T-cell (primary cell): ENCODE data around the gene FUCA1. TPM values are rescaled to one million over a fixed set of nuclear protein-coding genes. Genes with fewer than 3 reads are reported as not detected.

Experiments used
- ATAC-seq, 4 experiments: fragments of 200-7000 bp in 3 of 4; fragments of 150-1000 bp in 1 of 4; cut with Tn5 transposase; replicated peaks in 1 of 4; 1 replicate in 3 of 4; 2 replicates in 1 of 4; pipeline ENCODE4 v1.10.0; 2021; ENCODE audit warnings: moderate library complexity in 3 of 4, mild to moderate bottlenecking in 2 of 4, moderate number of reproducible peaks in 1 of 4
- CTCF ChIA-PET, 2 donors: fragments of 300-600 bp; sonication (Branson Sonifier 250); formaldehyde crosslinking; loops; one replicate each; lab custom pipeline; 2022; ENCODE audit warnings: antibody characterized with exemption in 2 of 2; lab: Charles Lee
- POLR2A ChIA-PET, 2 donors: fragments of 300-600 bp; sonication (Branson Sonifier 250); formaldehyde crosslinking; loops; one replicate each; lab custom pipeline; 2022; ENCODE audit warnings: antibody characterized with exemption in 2 of 2; lab: Charles Lee
- DNase-seq, 35 experiments: peaks; one replicate each; pipeline versions ENCODE4 v3.0.0 to v3.0.0-alpha.2; 2013 to 2023
- H3K27ac ChIP-seq: one replicate; pipeline ENCODE4 v1.5.1; 2013; ENCODE audit warnings: low read length
- H3K27me3 ChIP-seq, 2 experiments: replicated peaks in 1 of 2; 1 replicate in 1 of 2; 2 replicates in 1 of 2; pipeline versions ENCODE4 v1.6.1 to v1.7.0; 2013; ENCODE audit warnings: low read length in 1 of 2, mixed read lengths in 1 of 2; ENCODE audit not compliant: control insufficient read depth in 2 of 2, insufficient read depth in 2 of 2; ENCODE audit errors: extremely low read depth in 1 of 2
- H3K36me3 ChIP-seq, 2 donors: 1 replicate in 1 of 2; 2 replicates in 1 of 2; pipeline versions ENCODE4 v1.6.1 to v1.7.0; 2013; ENCODE audit warnings: low read length in 1 of 2; ENCODE audit not compliant: control insufficient read depth in 2 of 2, insufficient read depth in 1 of 2; ENCODE audit errors: extremely low read depth in 1 of 2
- H3K4me1 ChIP-seq, 2 experiments: 1 replicate in 1 of 2; 2 replicates in 1 of 2; pipeline versions ENCODE4 v1.6.1 to v1.7.0; 2013; ENCODE audit warnings: low read length in 2 of 2, mixed read lengths in 1 of 2; ENCODE audit not compliant: insufficient read depth in 2 of 2, control insufficient read depth in 1 of 2; ENCODE audit errors: extremely low read depth in 1 of 2
- H3K4me3 ChIP-seq, 2 donors: 1 replicate in 1 of 2; 2 replicates in 1 of 2; pipeline versions ENCODE4 v1.5.1 to v1.7.0; 2013; ENCODE audit warnings: mild to moderate bottlenecking in 2 of 2, low read length in 1 of 2, moderate library complexity in 1 of 2; ENCODE audit not compliant: control insufficient read depth in 1 of 2; ENCODE audit errors: extremely low read depth in 1 of 2
- H3K9me3 ChIP-seq: 2 replicates; pipeline ENCODE4 v1.7.0; 2013
- H3K27ac Mint-ChIP-seq, 2 donors: one replicate each; pipeline ENCODE4 v1.8.0; 2020 to 2021; ENCODE audit warnings: mild to moderate bottlenecking in 2 of 2, mixed read lengths in 2 of 2
- H3K27me3 Mint-ChIP-seq, 2 donors: one replicate each; pipeline ENCODE4 v1.8.0; 2021 to 2022; ENCODE audit warnings: mixed read lengths in 2 of 2
- H3K36me3 Mint-ChIP-seq: one replicate; pipeline ENCODE4 v1.8.0; 2021; ENCODE audit warnings: mixed read lengths
- H3K4me1 Mint-ChIP-seq, 3 donors: one replicate each; pipeline ENCODE4 v1.8.0; 2020 to 2022; ENCODE audit warnings: mixed read lengths in 3 of 3, mild to moderate bottlenecking in 1 of 3
- H3K4me3 Mint-ChIP-seq, 3 donors: one replicate each; pipeline ENCODE4 v1.8.0; 2020 to 2022; ENCODE audit warnings: mild to moderate bottlenecking in 3 of 3, mixed read lengths in 3 of 3, moderate library complexity in 3 of 3
- H3K9me3 Mint-ChIP-seq, 3 donors: one replicate each; pipeline ENCODE4 v1.8.0; 2020 to 2022; ENCODE audit warnings: mixed read lengths in 3 of 3
- WGBS: methylation state at CpG from one replicate; pipeline ENCODE4 v1.1.5; 2013; ENCODE audit warnings: missing lambda C conversion rate; ENCODE audit not compliant: insufficient coverage; 5-methylcytosine and 5-hydroxymethylcytosine counted together
- total RNA-seq, 35 experiments: library from RNA in 6 of 35; stranded (reverse) in 6 of 35; fragments of 120-200 nt in 1 of 35; gene quantifications; one replicate each; pipeline versions ENCODE4 v1.2.1 to v1.2.4 and lab custom pipeline; 2013 to 2026

The FUCA1 gene
- total RNA-seq, 5 donors from 2014 or later (not counting 1 experiment from before 2014, with no cell fraction given): 5.6 to 11.5 (median 10.7) TPM

GRCh38 chr1:23798662-23799142, 69.4 kb downstream of the FUCA1 start:
- H3K27me3 Mint-ChIP-seq: no peaks in the 10 kb centered on the region
- Histone ChIP-seq H3K4me1 (peaks cover 4 to 31% of the 10 kb centered on the region in 2 experiments), H3K9me3 (no peaks in the 10 kb centered on the region), H3K4me3 (no peak overlapping the region), H3K36me3 (peaks cover 6 to 20% of the 10 kb centered on the region in 2 donors), H3K27ac (no peak overlapping the region), H3K27me3 (no peaks in the 10 kb centered on the region)
- ATAC-seq: no peak
- H3K36me3 Mint-ChIP-seq: peaks cover 3% of the 10 kb centered on the region
- H3K27ac Mint-ChIP-seq: peak overlapping the region in 1 of 2 donors; percentile 16
- no peak for DNase-seq
- peak overlapping the region; percentile 28 to 87 (median 82) for H3K4me3 Mint-ChIP-seq
- WGBS: 93% methylated on average over 12 of the region's 12 CpGs
- no peaks in the 10 kb centered on the region for H3K9me3 Mint-ChIP-seq
- ChIA-PET CTCF (interaction anchor here in 1 of 2 donors (1.0 kb wide), 1 partner anchor 27 kb away, joined by 5 read pairs; no protein-coding TSS in a partner anchor), POLR2A (interaction anchor here in 1 of 2 donors (1.2 kb wide), 1 partner anchor 20 kb away, joined by 6 read pairs; the partner anchor contains the start of gene PITHD1)
- H3K4me1 Mint-ChIP-seq: peaks cover 14 to 24% (median 16%) of the 10 kb centered on the region in 3 donors

DNA sequence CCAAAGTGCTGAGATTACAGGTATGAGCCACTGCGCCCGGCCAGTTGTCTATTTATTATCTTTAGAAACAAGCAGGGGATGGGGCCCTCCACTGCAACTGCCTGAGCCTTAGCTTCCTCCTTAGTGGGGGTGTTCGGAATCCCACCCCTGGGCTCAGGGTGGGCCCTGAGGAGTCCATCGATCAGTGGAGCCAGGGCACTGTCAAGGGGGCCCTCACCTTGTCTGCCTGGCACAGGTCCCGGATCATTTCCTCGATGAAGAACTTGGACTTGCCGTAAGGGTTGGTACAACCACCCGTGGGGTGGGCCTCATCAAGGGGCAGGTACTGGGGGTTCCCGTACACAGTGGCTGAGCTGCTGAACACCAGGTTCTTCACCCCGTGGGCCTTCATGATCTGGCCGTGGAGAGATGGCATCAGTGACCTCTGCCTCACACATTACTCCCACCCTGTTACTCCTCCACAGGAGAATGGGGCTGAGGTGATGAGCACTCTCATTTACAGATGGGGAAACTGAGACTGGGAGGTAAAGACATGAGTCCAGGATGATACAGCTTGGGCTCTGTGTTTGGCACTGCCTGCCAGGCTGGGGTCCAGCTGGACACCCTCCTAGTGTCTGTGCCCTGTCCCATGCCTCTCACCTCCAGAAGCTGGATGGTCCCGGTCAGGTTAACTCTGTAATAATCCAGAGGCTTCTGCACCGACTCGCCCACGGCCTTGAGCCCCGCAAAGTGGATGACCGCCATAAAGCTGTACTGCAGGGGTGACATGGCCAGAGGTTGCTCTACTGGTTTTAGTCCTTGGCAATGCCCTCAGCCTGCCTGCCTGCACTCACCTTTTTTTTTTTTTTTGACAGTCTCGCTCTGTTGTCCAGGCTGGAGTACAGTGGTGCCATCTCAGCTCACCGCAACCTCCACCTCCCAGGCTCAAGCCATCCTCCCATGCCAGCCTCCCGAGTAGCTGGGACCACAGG, 70.3 kb downstream of the FUCA1 start:
- 95% methylated on average over 15 of the region's 20 CpGs for WGBS
- Mint-ChIP-seq H3K9me3 (no peaks in the 10 kb centered on the region), H3K4me3 (peak overlapping the region in 1 of 3 donors; percentile 13), H3K4me1 (peaks cover 17 to 29% (median 20%) of the 10 kb centered on the region in 3 donors), H3K36me3 (peaks cover 3% of the 10 kb centered on the region), H3K27me3 (no peaks in the 10 kb centered on the region), H3K27ac (peak overlapping the region in 1 of 2 donors; percentile 16)
- H3K36me3 ChIP-seq: peaks cover 6 to 29% of the 10 kb centered on the region in 2 donors
- DNase-seq (no peak), ATAC-seq (no peak)
- ChIA-PET POLR2A (no interaction called here), CTCF (interaction anchor here in 1 of 2 donors (1.0 kb wide), 1 partner anchor 26 kb away, joined by 5 read pairs; no protein-coding TSS in a partner anchor)
- H3K27ac ChIP-seq: no peak overlapping the region
- H3K27me3 ChIP-seq: no peaks in the 10 kb centered on the region
- peaks cover 5 to 40% of the 10 kb centered on the region in 2 experiments for H3K4me1 ChIP-seq
- no peak overlapping the region for H3K4me3 ChIP-seq
- no peaks in the 10 kb centered on the region for H3K9me3 ChIP-seq

- no peak overlapping the region for H3K27ac Mint-ChIP-seq
Observed at GRCh38 chr1:23796466-23797271, 71.4 kb downstream of the FUCA1 start.

DNA sequence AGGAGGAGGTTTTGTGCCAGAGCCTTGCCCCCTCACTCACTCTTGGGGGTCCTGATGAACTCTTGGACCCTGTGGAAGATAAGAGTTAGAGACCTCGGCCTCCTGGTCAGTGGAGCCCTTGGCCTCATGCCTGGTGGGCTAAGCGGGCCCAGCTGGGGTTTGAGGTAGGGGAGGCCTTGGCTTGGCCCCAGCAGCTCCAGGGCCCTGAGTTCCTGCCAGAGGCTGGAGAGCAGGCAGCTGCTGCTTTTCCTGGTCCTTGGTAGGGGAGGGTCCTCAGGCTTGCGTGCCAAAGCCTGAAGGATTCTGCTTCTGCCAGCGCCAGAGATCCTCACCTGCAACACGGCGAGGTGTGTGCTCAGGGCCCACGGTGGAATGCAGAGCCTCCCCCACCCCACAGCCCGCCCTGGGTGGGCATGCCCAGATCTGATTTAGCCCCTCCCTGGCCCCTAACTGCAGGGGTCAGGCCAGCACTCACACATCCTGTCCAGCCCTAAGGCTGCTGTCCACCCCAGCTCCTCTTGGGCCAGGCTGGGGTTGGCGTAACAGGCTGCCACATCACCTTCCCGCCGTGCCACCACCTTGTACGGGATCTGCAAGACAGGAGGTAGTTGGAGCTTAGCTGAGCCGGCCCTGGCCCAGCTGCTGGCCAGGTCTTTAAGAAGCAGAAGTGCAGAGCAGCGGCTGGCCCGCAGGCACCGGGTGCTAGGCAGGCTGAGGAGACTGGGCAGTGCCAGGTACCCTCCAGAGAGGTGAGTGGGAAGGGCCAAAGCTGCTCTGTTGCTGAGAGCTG, 72.2 kb downstream of the FUCA1 start:
- Histone ChIP-seq H3K9me3 (no peaks in the 10 kb centered on the region), H3K4me1 (peaks cover 4 to 41% of the 10 kb centered on the region in 2 experiments), H3K27ac (no peak overlapping the region), H3K36me3 (peaks cover 0 to 34% of the 10 kb centered on the region in 2 donors), H3K27me3 (no peaks in the 10 kb centered on the region), H3K4me3 (no peak overlapping the region)
- no peak for ATAC-seq
- H3K4me3 Mint-ChIP-seq: no peak overlapping the region
- ChIA-PET CTCF (interaction anchor here in 1 of 2 donors (0.6 kb wide), 1 partner anchor 20 kb away, joined by 5 read pairs; no protein-coding TSS in a partner anchor), POLR2A (interaction anchor here in 1 of 2 donors (0.6 to 0.9 kb wide), 2 partner anchors 17 to 1758 kb away, joined by 4 to 5 read pairs; no protein-coding TSS in a partner anchor)
- H3K36me3 Mint-ChIP-seq: peaks cover 3% of the 10 kb centered on the region
- DNase-seq: no peak
- H3K27me3 Mint-ChIP-seq: no peaks in the 10 kb centered on the region
- H3K4me1 Mint-ChIP-seq: peaks cover 25 to 35% (median 28%) of the 10 kb centered on the region in 3 donors
- H3K9me3 Mint-ChIP-seq: no peaks in the 10 kb centered on the region
- no peak overlapping the region for H3K27ac Mint-ChIP-seq
- 93% methylated on average over 14 of the region's 16 CpGs for WGBS

More at GRCh38 chr1:23796466-23797271, 71.4 kb downstream of the FUCA1 start:
- 92% methylated on average over 9 of the region's 17 CpGs for WGBS
- Mint-ChIP-seq H3K27me3 (no peaks in the 10 kb centered on the region), H3K9me3 (no peaks in the 10 kb centered on the region), H3K4me3 (no peak overlapping the region), H3K4me1 (peaks cover 22 to 33% (median 28%) of the 10 kb centered on the region in 3 donors), H3K36me3 (peaks cover 3% of the 10 kb centered on the region)
- DNase-seq (no peak), ATAC-seq (no peak)
- ChIA-PET POLR2A (interaction anchor here in 1 of 2 donors (0.6 to 0.9 kb wide), 2 partner anchors 17 to 1757 kb away, joined by 4 to 5 read pairs; no protein-coding TSS in a partner anchor), CTCF (no interaction called here)
- no peak overlapping the region for H3K27ac ChIP-seq
- peaks cover 0 to 34% of the 10 kb centered on the region in 2 donors for H3K36me3 ChIP-seq
- H3K27me3 ChIP-seq: no peaks in the 10 kb centered on the region
- H3K9me3 ChIP-seq: no peaks in the 10 kb centered on the region
- peaks cover 6 to 45% of the 10 kb centered on the region in 2 experiments for H3K4me1 ChIP-seq
- no peak overlapping the region for H3K4me3 ChIP-seq
